Activated naive CD4-positive, alpha-beta T cell (primary cell): ENCODE results near the gene HK3.

Experiments
- DNase-seq, 4 experiments: peaks; one replicate each; lab custom pipeline; 2025; lab: John Stamatoyannopoulos, UW

The HK3 gene

GRCh38 chr5:176902911-176903664 is 3.9 kb upstream of the HK3 start:
- DNase-seq: no peak

- no peak for DNase-seq
Measured at GRCh38 chr5:176902102-176902814, 3.1 kb upstream of the HK3 start.

DNA sequence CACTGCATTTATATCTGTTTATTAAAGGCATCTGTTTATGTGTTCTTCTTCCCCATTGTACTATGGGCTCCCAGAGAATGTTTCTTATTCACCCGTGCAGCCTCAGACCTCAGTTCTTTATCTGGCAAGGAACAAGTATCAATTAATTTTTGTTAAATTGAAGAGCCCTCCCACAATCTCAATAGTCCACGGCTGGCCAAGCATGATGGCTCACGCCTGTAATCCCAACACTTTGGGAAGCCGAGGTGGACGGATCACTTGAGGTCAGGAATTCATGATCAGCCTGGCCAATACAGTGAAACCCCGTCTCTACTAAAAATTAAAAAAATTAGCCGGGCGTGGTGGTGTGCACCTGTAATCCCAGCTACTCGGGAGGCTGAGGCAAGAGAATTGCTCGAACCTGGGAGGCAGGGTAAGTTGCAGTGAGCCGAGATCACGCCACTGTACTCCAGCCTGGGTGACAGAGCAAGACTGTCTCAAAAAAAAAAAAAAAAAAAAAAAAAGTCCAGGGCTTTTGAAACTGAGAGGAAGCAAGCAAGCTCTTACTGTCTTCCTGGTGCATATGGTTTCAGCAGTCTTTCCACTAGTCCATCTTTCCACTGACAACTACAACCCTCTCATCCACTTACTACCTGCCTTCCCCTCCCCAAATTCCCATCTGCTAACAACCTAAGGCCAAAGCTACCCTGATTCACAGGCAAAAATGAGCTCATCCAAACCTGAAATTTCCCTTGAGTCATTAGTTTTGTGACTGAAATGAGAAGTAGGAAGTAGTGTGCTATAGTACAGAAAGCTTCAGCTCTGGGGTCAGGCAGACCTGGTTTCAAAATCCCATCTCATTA is 2.3 kb upstream of the HK3 start:
- DNase-seq: no peak

DNA sequence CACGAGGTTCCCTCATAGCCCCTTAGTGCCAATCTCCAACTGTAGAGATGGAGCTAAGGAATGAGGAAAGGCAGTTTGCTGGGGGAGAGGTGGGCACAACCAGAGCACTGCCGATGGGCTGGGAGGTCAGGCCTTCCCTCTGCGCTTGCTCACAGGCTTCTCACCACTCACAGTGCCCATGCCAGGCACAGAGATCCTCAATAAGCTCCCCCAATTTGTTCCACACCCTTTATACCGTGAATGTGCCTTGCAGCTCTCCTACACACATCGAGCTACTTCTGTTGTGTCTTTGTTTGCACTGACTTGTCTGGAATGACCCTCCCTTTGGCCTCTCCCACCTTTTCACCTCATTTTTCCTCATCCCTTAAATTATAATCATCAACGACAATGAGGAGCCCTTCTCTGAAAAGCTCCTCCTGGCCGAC is 1.6 kb upstream of the HK3 start:
- no peak for DNase-seq

DNA sequence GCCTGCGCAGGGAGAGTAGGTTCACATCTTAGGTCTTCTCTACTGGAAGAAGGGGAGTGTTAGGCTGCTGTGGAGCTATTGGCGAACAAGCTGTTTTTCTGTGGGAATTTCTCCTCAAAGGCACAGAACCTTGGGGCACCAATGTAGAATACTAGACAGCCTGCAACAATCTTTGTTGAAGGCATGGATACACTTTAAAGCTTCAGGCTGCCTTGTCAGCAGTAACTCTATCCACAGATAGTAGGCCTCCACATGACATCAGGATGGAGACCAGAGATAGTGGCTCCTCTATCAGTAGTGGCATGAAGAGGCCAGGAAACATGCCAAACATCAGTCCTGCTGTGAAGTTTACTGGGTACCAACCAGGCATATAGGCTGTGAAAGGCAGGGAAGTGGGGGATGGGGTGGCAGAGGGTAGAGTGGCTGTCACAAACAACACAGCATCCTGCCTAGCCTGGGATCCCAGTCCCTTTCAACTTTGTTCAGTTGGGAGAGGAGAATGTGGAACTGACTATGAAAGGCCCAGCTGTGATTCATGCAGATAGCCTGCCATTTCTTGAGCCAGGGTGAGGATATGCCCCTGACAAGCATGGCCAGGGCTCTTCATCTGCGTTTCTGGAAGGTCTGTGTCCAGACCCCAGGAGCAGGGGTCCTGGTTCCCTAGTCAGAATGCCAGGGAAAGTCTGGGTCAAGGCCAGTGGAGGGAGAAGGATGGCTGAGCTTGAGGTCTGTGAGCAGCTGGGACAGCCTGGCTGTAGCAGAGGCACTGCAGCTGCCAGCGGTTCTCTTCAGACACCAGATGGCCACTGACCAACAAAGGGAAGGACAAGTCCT is 1.0 kb upstream of the HK3 start:
- DNase-seq: no peak

- no peak for DNase-seq
Measured at GRCh38 chr5:176897263-176897662, 1.9 kb downstream of the HK3 start.

DNA sequence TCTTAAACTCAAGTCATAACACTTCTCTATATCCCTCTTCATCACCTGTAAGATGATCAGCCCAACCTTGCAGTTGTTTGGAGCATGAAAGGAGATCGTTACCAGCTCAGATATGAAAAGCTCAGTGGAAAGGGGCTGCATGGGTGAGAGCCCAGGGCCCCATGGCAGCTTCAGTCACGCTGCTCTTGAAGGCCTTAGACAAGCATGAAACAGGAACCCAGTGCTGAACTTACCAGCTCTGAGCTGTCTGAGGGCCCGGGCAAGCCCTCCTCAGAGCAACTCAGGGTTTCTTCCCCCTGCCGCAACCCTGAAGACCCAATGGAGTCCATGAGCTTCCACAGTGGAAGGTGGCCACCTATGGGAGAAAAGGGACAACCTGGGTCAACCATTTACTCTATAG is 3.3 kb downstream of the HK3 start:
- no peak for DNase-seq

DNA sequence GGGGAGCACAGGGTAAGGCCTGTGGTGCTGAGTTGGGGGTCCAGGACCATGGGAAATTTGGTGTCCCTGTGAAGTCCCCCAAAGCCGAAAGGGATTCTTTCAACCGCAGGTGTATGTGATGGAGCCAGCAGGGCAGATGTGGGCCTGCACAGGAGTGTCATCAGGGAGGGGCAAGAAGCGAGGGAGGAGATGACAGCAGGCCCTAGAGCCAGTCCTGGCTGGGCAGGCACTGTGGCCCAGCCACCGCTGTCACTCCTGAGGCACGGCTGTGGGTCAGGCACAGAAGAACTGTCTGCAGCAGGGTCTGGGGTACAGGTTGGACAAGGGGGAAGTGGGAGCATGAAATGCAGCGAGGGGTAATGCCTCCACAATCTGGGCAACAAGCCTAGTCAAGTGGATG is 4.8 kb downstream of the HK3 start:
- no peak for DNase-seq

- DNase-seq: no peak
Measured at GRCh38 chr5:176892663-176893062, 6.5 kb downstream of the HK3 start.

DNA sequence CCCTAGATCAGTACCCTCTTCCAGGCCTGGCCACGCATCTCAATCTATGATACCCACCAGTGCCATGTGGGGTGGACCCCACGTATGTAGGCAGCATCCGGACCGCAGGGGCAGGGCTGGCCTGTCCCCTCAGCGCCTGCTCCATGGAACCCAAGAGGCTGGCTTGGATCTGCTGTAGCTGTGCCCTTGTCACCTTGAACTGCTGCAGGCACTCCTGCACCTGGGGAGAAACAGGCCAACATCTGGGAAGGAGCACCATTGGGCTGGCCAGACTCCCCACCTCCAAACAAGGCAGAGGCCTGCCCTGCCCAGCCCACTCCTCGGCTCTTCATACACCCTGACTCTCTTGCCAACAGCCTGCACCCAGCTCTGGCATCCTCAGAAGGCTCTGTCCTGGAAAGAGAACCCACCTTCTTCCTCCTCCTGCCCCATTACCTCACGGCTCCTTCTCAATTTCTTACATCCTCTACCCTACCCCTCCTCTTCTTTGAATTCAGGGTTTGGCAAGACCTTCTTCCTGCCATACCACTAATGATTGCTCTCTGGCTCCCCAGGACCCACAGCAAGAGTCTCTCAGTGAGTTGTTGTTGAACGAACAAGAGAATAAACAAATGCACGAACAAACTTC is 7.7 kb downstream of the HK3 start:
- no peak for DNase-seq

DNA sequence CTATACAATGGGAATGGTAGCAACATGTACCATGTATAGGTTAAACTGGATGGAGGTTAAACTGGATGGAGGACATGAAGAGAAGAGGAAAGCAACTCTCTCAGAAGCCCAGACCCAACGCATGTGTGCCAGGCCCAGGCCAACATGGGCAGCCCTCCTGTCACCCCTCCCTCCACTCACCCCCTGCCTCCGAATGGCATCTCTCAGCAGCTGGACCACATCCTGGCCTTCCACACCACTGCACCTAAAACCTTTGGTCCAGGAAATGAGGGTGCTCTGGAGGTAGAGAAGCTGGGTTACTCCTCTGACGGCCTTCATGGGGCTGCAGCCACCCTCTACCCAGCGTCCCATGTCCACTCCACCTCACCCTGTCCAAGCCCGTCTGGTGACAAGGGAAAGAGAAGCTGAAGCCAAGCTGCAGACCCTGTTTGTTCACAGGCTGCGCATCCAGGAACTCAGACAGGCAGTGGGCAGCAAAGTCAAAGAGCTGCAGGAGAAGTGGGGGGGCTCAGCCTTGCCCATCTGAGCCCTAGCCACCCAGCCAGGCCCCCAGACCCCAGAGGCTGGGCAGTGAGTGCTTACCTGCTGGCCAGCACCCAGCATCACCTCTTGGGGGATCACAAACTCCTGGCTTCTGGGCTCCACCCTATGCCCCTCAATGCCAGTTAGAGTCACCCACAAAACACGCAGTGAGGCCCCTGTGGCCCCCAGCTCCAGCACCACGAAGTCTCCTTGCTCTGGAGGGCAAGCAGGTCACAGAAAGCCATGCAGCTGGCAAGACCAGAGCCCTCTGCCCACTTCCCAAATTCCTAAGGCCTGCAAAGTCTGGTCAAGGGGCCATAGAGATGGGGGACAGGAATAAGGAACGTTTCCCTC is 8.5 kb downstream of the HK3 start:
- DNase-seq: no peak

DNA sequence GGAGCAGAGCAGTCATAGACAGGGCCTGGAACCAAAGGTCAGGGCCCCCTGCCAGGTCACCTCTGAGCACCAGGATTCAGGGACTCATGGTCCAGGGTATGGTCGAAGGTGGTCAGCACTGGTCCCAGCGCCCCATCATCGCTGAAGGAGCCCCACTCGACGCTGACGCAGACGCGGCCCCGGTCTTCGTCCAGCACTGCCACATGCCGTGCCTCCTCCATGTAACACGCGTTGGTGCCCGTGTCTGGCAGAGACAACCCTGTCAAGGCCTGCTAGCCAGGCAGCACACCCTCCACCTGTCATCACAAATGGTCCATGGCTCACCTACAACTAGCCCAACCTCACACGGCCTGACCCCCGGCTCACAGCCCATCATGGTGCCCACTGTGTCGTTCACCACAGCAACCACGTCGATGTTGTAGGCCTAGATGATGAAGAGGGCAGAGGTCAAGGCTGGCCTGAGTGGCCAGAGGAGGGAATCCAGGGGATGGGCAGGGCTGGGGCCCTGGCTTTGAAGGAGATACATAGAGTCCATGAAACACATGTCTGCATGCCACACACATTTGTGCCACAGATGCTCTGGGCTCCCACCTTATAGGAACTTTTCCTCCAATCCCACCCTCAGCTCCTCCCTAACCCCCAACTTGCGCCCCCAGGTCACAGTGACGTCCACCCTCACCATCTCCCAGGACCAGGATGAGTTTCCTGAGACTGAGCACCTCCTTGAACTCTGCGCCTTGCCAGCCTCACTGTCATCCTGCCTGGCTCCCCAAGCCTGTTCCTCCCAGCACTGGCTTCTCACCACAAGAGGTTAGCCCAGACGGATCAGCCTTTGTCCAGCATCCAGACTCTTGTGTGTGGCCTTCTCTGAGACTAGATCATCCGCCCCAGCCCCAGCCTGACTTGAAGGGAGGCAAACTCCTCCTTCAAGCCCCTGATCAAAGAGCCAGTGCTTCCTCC is 9.5 kb downstream of the HK3 start:
- DNase-seq: no peak

DNA sequence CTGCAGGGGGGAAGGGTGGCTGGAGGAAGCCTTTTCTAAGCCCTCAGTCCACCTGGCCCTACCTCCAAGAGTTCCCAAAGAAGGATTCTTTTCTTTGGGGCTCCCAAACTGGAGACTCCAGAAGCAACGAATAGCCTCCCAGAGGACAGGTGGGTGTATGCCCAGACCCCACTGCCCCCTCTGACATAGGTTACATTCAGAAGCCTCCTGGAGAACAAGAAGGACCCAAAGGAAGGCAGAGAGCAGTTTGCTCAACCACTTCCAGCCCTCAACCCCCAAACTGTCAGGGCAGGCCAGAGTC is 10.3 kb downstream of the HK3 start:
- no peak for DNase-seq

DNA sequence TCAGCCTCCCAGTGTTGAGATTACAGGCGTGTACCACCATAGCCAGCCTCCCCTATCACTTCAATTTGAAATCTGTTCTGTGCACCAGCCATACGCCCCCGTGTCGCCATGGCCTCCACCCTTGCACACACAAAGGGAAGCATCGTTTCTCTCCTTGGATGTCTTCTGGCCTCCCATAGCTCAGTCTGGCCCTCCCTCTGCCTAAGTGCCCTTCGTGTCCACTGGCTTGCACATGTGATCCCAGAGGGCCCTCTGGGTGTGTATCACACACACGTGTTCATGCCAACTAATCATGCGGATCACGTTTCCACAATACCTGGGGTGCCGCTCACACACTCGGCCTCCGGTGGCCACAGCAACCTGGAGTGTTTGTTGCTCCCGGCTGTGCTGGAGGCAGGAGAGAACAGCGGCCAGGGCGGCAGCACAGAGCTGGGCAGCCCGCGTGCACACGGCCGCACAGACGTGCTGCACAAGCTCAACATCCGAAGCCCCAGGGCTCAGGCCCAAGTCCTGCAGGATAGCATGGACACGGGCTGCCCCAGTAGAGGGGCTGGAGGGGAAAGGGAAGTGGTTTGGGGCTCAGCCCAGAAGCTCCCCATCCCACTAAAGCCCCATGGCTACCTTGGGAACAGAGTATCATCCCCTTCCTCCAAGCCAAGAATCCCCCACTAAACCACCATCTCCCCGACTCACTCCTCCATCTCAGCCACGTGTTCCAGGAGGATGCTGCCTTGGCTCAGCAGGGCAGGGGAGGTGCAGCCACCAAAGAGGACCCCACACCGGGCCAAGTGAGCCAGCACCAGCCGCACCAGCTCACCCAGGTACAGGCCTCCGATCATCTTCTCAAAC is 10.9 kb downstream of the HK3 start:
- DNase-seq: no peak

- no peak for DNase-seq
Measured at GRCh38 chr5:176887252-176887849, 11.8 kb downstream of the HK3 start.

GRCh38 chr5:176886336-176887251 is 12.6 kb downstream of the HK3 start:
- no peak for DNase-seq

GRCh38 chr5:176884571-176884890 is 14.6 kb downstream of the HK3 start:
- no peak for DNase-seq
